Measurements from ENCODE around the gene AKAP6. TPM values are rescaled to one million over a fixed set of nuclear protein-coding genes. Genes with fewer than 3 reads are reported as not detected.

The AKAP6 gene
- total RNA-seq, 3 donors from 2014 or later: 1.1 to 9.1 (median 4.6) TPM

GRCh38 chr14:32727832-32728231, 398.7 kb downstream of the AKAP6 start:
- DNase-seq (ENCODE audit: low spot score in 2 of 2): no peak
- no peak for TF ChIP-seq POLR2A (IDR thresholded peaks at IDR 0.05)
- no peaks in the 10 kb centered on the region for H3K36me3 ChIP-seq
- H3K4me3 ChIP-seq: no peak overlapping the region
- intact Hi-C loops (cut with DNase I; ENCODE audit: low total_unique reads): no loop called here
- H3K27me3 ChIP-seq: no peaks in the 10 kb centered on the region
- no peaks in the 10 kb centered on the region for H3K9me3 ChIP-seq
- no peak overlapping the region for H3K27ac ChIP-seq
- H3K4me1 ChIP-seq: no peaks in the 10 kb centered on the region

- Histone ChIP-seq H3K9me3 (no peaks in the 10 kb centered on the region), H3K4me3 (no peak overlapping the region), H3K4me1 (no peaks in the 10 kb centered on the region), H3K36me3 (no peaks in the 10 kb centered on the region), H3K27me3 (no peaks in the 10 kb centered on the region), H3K27ac (no peak overlapping the region)
- no peak for DNase-seq (ENCODE audit: low spot score in 2 of 2)
- no peak for TF ChIP-seq CTCF (IDR thresholded peaks at IDR 0.05)
- TF ChIP-seq POLR2A (IDR thresholded peaks at IDR 0.05): no peak
- no peak for TF ChIP-seq POLR2AphosphoS5 (IDR thresholded peaks at IDR 0.05)
- intact Hi-C loops (cut with DNase I; ENCODE audit: low total_unique reads): no loop called here
These were observed 399.4 kb downstream of the AKAP6 start for GRCh38 chr14:32728526-32728925.

- TF ChIP-seq POLR2AphosphoS5 (IDR thresholded peaks at IDR 0.05) (no peak), CTCF (IDR thresholded peaks at IDR 0.05) (no peak), POLR2A (IDR thresholded peaks at IDR 0.05) (no peak)
- intact Hi-C loops (cut with DNase I; ENCODE audit: low total_unique reads): no loop called here
- DNase-seq (ENCODE audit: low spot score in 2 of 2): no peak
These were observed 399.9 kb downstream of the AKAP6 start for GRCh38 chr14:32728976-32729375.

GRCh38 chr14:32731249-32731648, 402.2 kb downstream of the AKAP6 start:
- intact Hi-C loops (cut with DNase I; ENCODE audit: low total_unique reads): loop anchor here (2.0 kb wide), 1 partner anchor 24 kb away; no protein-coding TSS in a partner anchor
- TF ChIP-seq POLR2A (IDR thresholded peaks at IDR 0.05) (no peak), CTCF (IDR thresholded peaks at IDR 0.05) (no peak), POLR2AphosphoS5 (IDR thresholded peaks at IDR 0.05) (no peak)
- H3K27ac ChIP-seq: no peak overlapping the region
- H3K4me3 ChIP-seq: no peak overlapping the region
- no peak for DNase-seq (ENCODE audit: low spot score in 2 of 2)
- no peaks in the 10 kb centered on the region for H3K36me3 ChIP-seq
- H3K9me3 ChIP-seq: no peaks in the 10 kb centered on the region
- H3K27me3 ChIP-seq: no peaks in the 10 kb centered on the region
- H3K4me1 ChIP-seq: no peaks in the 10 kb centered on the region

More at GRCh38 chr14:32728976-32729375, 399.9 kb downstream of the AKAP6 start:
- Histone ChIP-seq H3K4me3 (no peak overlapping the region), H3K4me1 (no peaks in the 10 kb centered on the region), H3K27ac (no peak overlapping the region), H3K9me3 (no peaks in the 10 kb centered on the region), H3K36me3 (no peaks in the 10 kb centered on the region), H3K27me3 (no peaks in the 10 kb centered on the region)

- Histone ChIP-seq H3K4me3 (no peak overlapping the region), H3K36me3 (no peaks in the 10 kb centered on the region), H3K9me3 (no peaks in the 10 kb centered on the region), H3K4me1 (no peaks in the 10 kb centered on the region), H3K27me3 (no peaks in the 10 kb centered on the region), H3K27ac (no peak overlapping the region)
- DNase-seq (ENCODE audit: low spot score in 2 of 2): no peak
- intact Hi-C loops (cut with DNase I; ENCODE audit: low total_unique reads): no loop called here
- TF ChIP-seq POLR2A (IDR thresholded peaks at IDR 0.05): no peak
- TF ChIP-seq CTCF (IDR thresholded peaks at IDR 0.05): no peak
- no peak for TF ChIP-seq POLR2AphosphoS5 (IDR thresholded peaks at IDR 0.05)
These were observed 403.9 kb downstream of the AKAP6 start for GRCh38 chr14:32733015-32733414.

GRCh38 chr14:32734261-32734660, 405.2 kb downstream of the AKAP6 start:
- Histone ChIP-seq H3K27ac (no peak overlapping the region), H3K36me3 (no peaks in the 10 kb centered on the region), H3K9me3 (no peaks in the 10 kb centered on the region), H3K4me3 (no peak overlapping the region), H3K27me3 (no peaks in the 10 kb centered on the region), H3K4me1 (no peaks in the 10 kb centered on the region)
- DNase-seq (ENCODE audit: low spot score in 2 of 2): no peak
- TF ChIP-seq POLR2AphosphoS5 (IDR thresholded peaks at IDR 0.05): no peak
- TF ChIP-seq CTCF (IDR thresholded peaks at IDR 0.05): no peak
- no peak for TF ChIP-seq POLR2A (IDR thresholded peaks at IDR 0.05)
- intact Hi-C loops (cut with DNase I; ENCODE audit: low total_unique reads): no loop called here
